ENCODE results near the gene MYO5A.

Gene MYO5A

GRCh38 chr15:52294881-52295420 is 233.7 kb downstream of the MYO5A start:
- TF ChIP-seq CTCF (IDR thresholded peaks at IDR 0.05; ENCODE audit: insufficient read depth, low read depth, low read length, missing control alignments) = no peak
- H3K4me3 ChIP-seq (ENCODE audit: low read depth, low read length) = no peak overlapping the region
- no peak for DNase-seq (ENCODE audit: low read depth)

- H3K4me3 ChIP-seq (ENCODE audit: low read depth, low read length) = no peak overlapping the region
- no peak for TF ChIP-seq CTCF (IDR thresholded peaks at IDR 0.05; ENCODE audit: insufficient read depth, low read depth, low read length, missing control alignments)
- DNase-seq (ENCODE audit: low read depth) = no peak
Measured at GRCh38 chr15:52292780-52293392, 235.8 kb downstream of the MYO5A start.

- DNase-seq (ENCODE audit: low read depth) = peak; percentile 63
- H3K4me3 ChIP-seq (ENCODE audit: low read depth, low read length) = no peak overlapping the region
- no peak for TF ChIP-seq CTCF (IDR thresholded peaks at IDR 0.05; ENCODE audit: insufficient read depth, low read depth, low read length, missing control alignments)
Measured at GRCh38 chr15:52291204-52291603, 237.5 kb downstream of the MYO5A start.

- TF ChIP-seq CTCF (IDR thresholded peaks at IDR 0.05; ENCODE audit: insufficient read depth, low read depth, low read length, missing control alignments) = no peak
- no peak for DNase-seq (ENCODE audit: low read depth)
- no peak overlapping the region for H3K4me3 ChIP-seq (ENCODE audit: low read depth, low read length)
Measured at GRCh38 chr15:52290800-52291199, 237.9 kb downstream of the MYO5A start.

GRCh38 chr15:52290329-52290728 is 238.4 kb downstream of the MYO5A start:
- no peak overlapping the region for H3K4me3 ChIP-seq (ENCODE audit: low read depth, low read length)
- DNase-seq (ENCODE audit: low read depth) = peak; percentile 61
- TF ChIP-seq CTCF (IDR thresholded peaks at IDR 0.05; ENCODE audit: insufficient read depth, low read depth, low read length, missing control alignments) = no peak

GRCh38 chr15:52289629-52290081 is 239.0 kb downstream of the MYO5A start:
- no peak for DNase-seq (ENCODE audit: low read depth)
- no peak for TF ChIP-seq CTCF (IDR thresholded peaks at IDR 0.05; ENCODE audit: insufficient read depth, low read depth, low read length, missing control alignments)
- H3K4me3 ChIP-seq (ENCODE audit: low read depth, low read length) = no peak overlapping the region

GRCh38 chr15:52288986-52289385 is 239.7 kb downstream of the MYO5A start:
- H3K4me3 ChIP-seq (ENCODE audit: low read depth, low read length) = no peak overlapping the region
- DNase-seq (ENCODE audit: low read depth) = no peak
- no peak for TF ChIP-seq CTCF (IDR thresholded peaks at IDR 0.05; ENCODE audit: insufficient read depth, low read depth, low read length, missing control alignments)

All from GM12865 (cell line).